Measurements from ENCODE around the gene AGPAT2. TPM values are rescaled to one million over a fixed set of nuclear protein-coding genes. Genes with fewer than 3 reads are reported as not detected.

AGPAT2 gene
- total RNA-seq (9.8 TPM), polyA plus RNA-seq (78.9 TPM)

- 1% methylated on average over 106 of the region's 106 CpGs for WGBS
- DNase-seq (ENCODE audit: extremely low spot score), result no peak
Observed at GRCh38 chr9:136686794-136687711, at the start of gene AGPAT2. TSS of gene AGPAT2 (minus strand) at chr9:136687457. CDS start at chr9:136687357, 100 bp downstream.

GRCh38 chr9:136735812-136736480, 48.7 kb upstream of the AGPAT2 start:
- Histone ChIP-seq H3K27ac (ENCODE audit: low read depth) (no peak overlapping the region), H3K36me3 (ENCODE audit: insufficient read depth) (no peaks in the 10 kb centered on the region), H3K4me3 (ENCODE audit: low read depth, low read length) (no peak overlapping the region), H3K4me1 (ENCODE audit: insufficient read depth) (no peaks in the 10 kb centered on the region)
- DNase-seq (ENCODE audit: extremely low spot score), result no peak
- 78% methylated on average over 21 of the region's 21 CpGs for WGBS

More at GRCh38 chr9:136686794-136687711, at the start of gene AGPAT2:
- H3K27ac ChIP-seq (ENCODE audit: low read depth), result peak within 1 kb of the TSS; percentile 68
- no peaks in the 10 kb centered on the region for H3K36me3 ChIP-seq (ENCODE audit: insufficient read depth)
- H3K4me3 ChIP-seq (ENCODE audit: low read depth, low read length), result peak within 1 kb of the TSS; percentile 80
- no peaks in the 10 kb centered on the region for H3K4me1 ChIP-seq (ENCODE audit: insufficient read depth)

GRCh38 chr9:136734837-136735496, 47.7 kb upstream of the AGPAT2 start:
- no peaks in the 10 kb centered on the region for H3K4me1 ChIP-seq (ENCODE audit: insufficient read depth)
- no peaks in the 10 kb centered on the region for H3K36me3 ChIP-seq (ENCODE audit: insufficient read depth)
- no peak overlapping the region for H3K4me3 ChIP-seq (ENCODE audit: low read depth, low read length)
- WGBS, result 84% methylated on average over 12 of the region's 12 CpGs
- H3K27ac ChIP-seq (ENCODE audit: low read depth), result no peak overlapping the region
- DNase-seq (ENCODE audit: extremely low spot score), result no peak

DNA sequence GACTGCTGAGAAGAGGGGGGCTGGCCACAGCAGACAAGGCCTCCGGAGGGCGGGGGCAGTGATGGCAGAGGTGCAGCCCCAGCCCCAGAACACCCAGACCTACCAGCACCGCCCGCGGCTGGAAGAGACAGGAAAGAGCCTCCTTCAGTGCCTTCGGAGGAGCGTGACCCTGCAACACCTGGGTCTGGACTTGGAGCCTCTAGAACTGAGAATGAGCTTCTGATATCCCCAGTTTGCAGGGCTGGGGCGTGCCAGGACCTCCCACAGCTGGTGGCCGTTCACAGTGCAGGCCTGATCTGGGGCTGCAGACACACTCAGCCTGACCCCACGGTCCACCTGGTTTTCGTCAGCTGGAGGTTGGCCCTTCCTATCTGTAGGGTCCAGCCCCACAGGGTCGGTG, 46.4 kb upstream of the AGPAT2 start:
- DNase-seq (ENCODE audit: extremely low spot score), result no peak
- H3K27ac ChIP-seq (ENCODE audit: low read depth), result no peak overlapping the region
- H3K36me3 ChIP-seq (ENCODE audit: insufficient read depth), result no peaks in the 10 kb centered on the region
- 70% methylated on average over 12 of the region's 12 CpGs for WGBS
- no peak overlapping the region for H3K4me3 ChIP-seq (ENCODE audit: low read depth, low read length)
- H3K4me1 ChIP-seq (ENCODE audit: insufficient read depth), result no peaks in the 10 kb centered on the region

GRCh38 chr9:136732444-136733178, 45.4 kb upstream of the AGPAT2 start:
- H3K36me3 ChIP-seq (ENCODE audit: insufficient read depth), result no peaks in the 10 kb centered on the region
- no peak overlapping the region for H3K4me3 ChIP-seq (ENCODE audit: low read depth, low read length)
- no peak for DNase-seq (ENCODE audit: extremely low spot score)
- 70% methylated on average over 16 of the region's 16 CpGs for WGBS
- no peak overlapping the region for H3K27ac ChIP-seq (ENCODE audit: low read depth)
- H3K4me1 ChIP-seq (ENCODE audit: insufficient read depth), result no peaks in the 10 kb centered on the region

DNA sequence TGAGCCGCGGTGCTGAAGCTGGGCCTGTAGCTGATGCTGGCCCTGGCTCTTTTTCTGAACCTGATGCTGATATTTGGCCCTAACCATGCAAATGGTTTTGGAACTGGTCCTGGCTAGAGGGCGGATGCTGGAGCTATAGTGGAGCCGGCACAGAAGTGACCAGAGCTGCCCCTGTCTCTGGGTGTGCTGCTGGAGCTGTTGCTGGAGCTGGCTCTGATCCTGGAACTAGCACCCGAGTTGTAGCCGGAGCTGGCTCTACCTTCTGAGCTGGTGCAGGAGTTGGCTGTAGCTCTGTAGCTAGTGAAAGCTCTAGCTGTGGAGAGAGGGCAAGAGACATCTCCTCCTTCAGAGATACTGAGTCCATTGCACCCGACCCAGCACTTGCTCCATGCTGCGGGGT, 42.7 kb upstream of the AGPAT2 start:
- no peak for DNase-seq (ENCODE audit: extremely low spot score)
- Histone ChIP-seq H3K4me1 (ENCODE audit: insufficient read depth) (no peaks in the 10 kb centered on the region), H3K36me3 (ENCODE audit: insufficient read depth) (no peaks in the 10 kb centered on the region), H3K4me3 (ENCODE audit: low read depth, low read length) (no peak overlapping the region), H3K27ac (ENCODE audit: low read depth) (no peak overlapping the region)
- 93% methylated on average over 8 of the region's 8 CpGs for WGBS

GRCh38 chr9:136729144-136729543, 41.9 kb upstream of the AGPAT2 start:
- H3K27ac ChIP-seq (ENCODE audit: low read depth), result no peak overlapping the region
- no peaks in the 10 kb centered on the region for H3K36me3 ChIP-seq (ENCODE audit: insufficient read depth)
- DNase-seq (ENCODE audit: extremely low spot score), result no peak
- no peaks in the 10 kb centered on the region for H3K4me1 ChIP-seq (ENCODE audit: insufficient read depth)
- 87% methylated on average over 7 of the region's 7 CpGs for WGBS
- H3K4me3 ChIP-seq (ENCODE audit: low read depth, low read length), result peak overlapping the region; percentile 88

GRCh38 chr9:136728548-136729123, 41.4 kb upstream of the AGPAT2 start:
- Histone ChIP-seq H3K4me3 (ENCODE audit: low read depth, low read length) (peak overlapping the region; percentile 88), H3K27ac (ENCODE audit: low read depth) (no peak overlapping the region), H3K36me3 (ENCODE audit: insufficient read depth) (no peaks in the 10 kb centered on the region), H3K4me1 (ENCODE audit: insufficient read depth) (no peaks in the 10 kb centered on the region)
- 3% methylated on average over 53 of the region's 53 CpGs for WGBS
- no peak for DNase-seq (ENCODE audit: extremely low spot score)

- DNase-seq (ENCODE audit: extremely low spot score), result peak; percentile 36
- H3K4me1 ChIP-seq (ENCODE audit: insufficient read depth), result no peaks in the 10 kb centered on the region
- H3K4me3 ChIP-seq (ENCODE audit: low read depth, low read length), result peak overlapping the region; percentile 88
- WGBS, result under 1% methylated on average over 66 of the region's 66 CpGs
- no peak overlapping the region for H3K27ac ChIP-seq (ENCODE audit: low read depth)
- H3K36me3 ChIP-seq (ENCODE audit: insufficient read depth), result no peaks in the 10 kb centered on the region
Observed at GRCh38 chr9:136728080-136728547, 40.9 kb upstream of the AGPAT2 start.

DNA sequence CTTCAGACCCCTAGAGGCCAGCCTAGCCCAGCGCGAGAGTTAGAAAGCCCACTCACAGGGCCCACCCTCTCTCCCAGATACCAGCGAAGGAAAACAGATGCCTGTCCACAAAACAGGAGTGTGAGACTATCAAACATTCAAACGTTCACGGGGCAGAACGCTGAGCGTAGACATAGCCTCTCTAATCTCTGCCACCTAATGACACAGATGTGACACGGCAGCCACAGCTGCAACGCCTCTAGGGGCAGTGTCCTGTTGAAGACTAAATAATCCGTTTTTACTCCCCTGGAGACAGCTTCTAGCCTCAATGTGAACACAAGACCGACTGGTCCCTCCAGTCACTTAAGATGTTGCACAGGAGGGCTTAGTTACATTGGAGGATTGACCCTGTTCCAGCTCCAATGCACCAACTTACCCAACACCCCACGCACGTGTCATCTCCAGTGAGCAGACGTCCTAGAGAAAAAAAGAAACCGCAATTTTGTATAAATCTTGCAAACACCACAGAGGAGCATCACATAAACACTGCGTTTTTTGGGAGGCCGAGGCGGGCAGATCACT, 39.5 kb upstream of the AGPAT2 start:
- DNase-seq (ENCODE audit: extremely low spot score), result no peak
- peak overlapping the region; percentile 14 for H3K4me3 ChIP-seq (ENCODE audit: low read depth, low read length)
- WGBS, result 25% methylated on average over 18 of the region's 18 CpGs
- no peaks in the 10 kb centered on the region for H3K4me1 ChIP-seq (ENCODE audit: insufficient read depth)
- no peak overlapping the region for H3K27ac ChIP-seq (ENCODE audit: low read depth)
- H3K36me3 ChIP-seq (ENCODE audit: insufficient read depth), result no peaks in the 10 kb centered on the region

GRCh38 chr9:136726118-136726517, 38.9 kb upstream of the AGPAT2 start:
- no peak for DNase-seq (ENCODE audit: extremely low spot score)
- no peak overlapping the region for H3K27ac ChIP-seq (ENCODE audit: low read depth)
- no peaks in the 10 kb centered on the region for H3K4me1 ChIP-seq (ENCODE audit: insufficient read depth)
- 67% methylated on average over 16 of the region's 16 CpGs for WGBS
- H3K4me3 ChIP-seq (ENCODE audit: low read depth, low read length), result peak overlapping the region; percentile 14
- no peaks in the 10 kb centered on the region for H3K36me3 ChIP-seq (ENCODE audit: insufficient read depth)

GRCh38 chr9:136725612-136726011, 38.4 kb upstream of the AGPAT2 start:
- no peaks in the 10 kb centered on the region for H3K36me3 ChIP-seq (ENCODE audit: insufficient read depth)
- no peak overlapping the region for H3K4me3 ChIP-seq (ENCODE audit: low read depth, low read length)

More at GRCh38 chr9:136725612-136726011, 38.4 kb upstream of the AGPAT2 start:
- Histone ChIP-seq H3K27ac (ENCODE audit: low read depth) (no peak overlapping the region), H3K4me1 (ENCODE audit: insufficient read depth) (no peaks in the 10 kb centered on the region)
- DNase-seq (ENCODE audit: extremely low spot score), result no peak
- WGBS, result 65% methylated on average over 10 of the region's 10 CpGs
